Liver (tissue), 9 donors: Measurements from ENCODE around the gene COP1. TPM values are rescaled to one million over a fixed set of nuclear protein-coding genes. Genes with fewer than 3 reads are reported as not detected.

ENCODE experiments used
- DNase-seq: peaks from one replicate; pipeline ENCODE4 v3.0.0-alpha.2; 2017; ENCODE audit warnings: low spot score
- H3K27ac ChIP-seq, 2 donors: one replicate each; pipeline ENCODE4 v1.7.0; 2013; ENCODE audit warnings: inconsistent platforms in 2 of 2, low read length in 2 of 2, control low read depth in 1 of 2, low read depth in 1 of 2, mild to moderate bottlenecking in 1 of 2
- H3K27me3 ChIP-seq, 4 donors: one replicate each; pipeline versions ENCODE4 v1.6.1 to v1.7.0; 2013; ENCODE audit warnings: low read length in 3 of 4, inconsistent platforms in 1 of 4, mild to moderate bottlenecking in 1 of 4, moderate library complexity in 1 of 4; ENCODE audit not compliant: control insufficient read depth in 4 of 4, insufficient read depth in 4 of 4
- H3K36me3 ChIP-seq, 4 donors: one replicate each; pipeline versions ENCODE4 v1.6.1 to v1.7.0; 2013; ENCODE audit warnings: low read length in 3 of 4, mild to moderate bottlenecking in 3 of 4, low read depth in 1 of 4, moderate library complexity in 1 of 4; ENCODE audit not compliant: control insufficient read depth in 4 of 4, insufficient read depth in 3 of 4
- H3K4me1 ChIP-seq, 4 donors: one replicate each; pipeline versions ENCODE4 v1.6.1 to v1.7.0; 2013; ENCODE audit warnings: low read length in 3 of 4, mild to moderate bottlenecking in 3 of 4, moderate library complexity in 1 of 4; ENCODE audit not compliant: control insufficient read depth in 4 of 4, insufficient read depth in 4 of 4
- H3K4me3 ChIP-seq, 3 donors: one replicate each; pipeline versions ENCODE4 v1.6.1 to v1.7.0; 2013; ENCODE audit warnings: low read length in 3 of 3, control low read depth in 1 of 3, low read depth in 1 of 3, mild to moderate bottlenecking in 1 of 3
- H3K9ac ChIP-seq, 2 donors: one replicate each; pipeline ENCODE4 v1.7.0; 2013; ENCODE audit warnings: low read length in 2 of 2, mild to moderate bottlenecking in 2 of 2, moderate library complexity in 2 of 2, control low read depth in 1 of 2, low read depth in 1 of 2
- H3K9me3 ChIP-seq, 4 donors: one replicate each; pipeline versions ENCODE4 v1.6.1 to v1.7.0; 2013; ENCODE audit warnings: low read length in 3 of 4; ENCODE audit not compliant: control insufficient read depth in 4 of 4
- ATF3 ChIP-seq: IDR thresholded peaks from 2 replicates; pipeline ENCODE4 v1.6.1; 2016; ENCODE audit warnings: antibody characterized with exemption
- CTCF ChIP-seq: fragments of 150-350 bp; IDR thresholded peaks from 2 replicates; pipeline ENCODE4 v1.5.1; 2017; ENCODE audit warnings: improper control_type of control experiment, low read depth, low read length; ENCODE audit not compliant: missing input control
- FOXA1 ChIP-seq: IDR thresholded peaks from 2 replicates; pipeline ENCODE4 v1.6.1; 2016; ENCODE audit warnings: antibody characterized with exemption
- FOXA2 ChIP-seq: IDR thresholded peaks from 2 replicates; pipeline ENCODE4 v1.6.1; 2016; ENCODE audit warnings: antibody characterized with exemption
- GABPA ChIP-seq, 2 donors: IDR thresholded peaks in 1 of 2; conservative IDR thresholded peaks in 1 of 2; 2 replicates each; pipeline ENCODE4 v1.6.1; 2016; ENCODE audit warnings: antibody characterized with exemption in 2 of 2, mild to moderate bottlenecking in 1 of 2, moderate library complexity in 1 of 2
- HNF4A ChIP-seq, 2 donors: conservative IDR thresholded peaks; 2 replicates each; pipeline ENCODE4 v1.6.1; 2016; ENCODE audit warnings: antibody characterized with exemption in 2 of 2, mild to moderate bottlenecking in 2 of 2
- HNF4G ChIP-seq: IDR thresholded peaks from 2 replicates; pipeline ENCODE4 v1.6.1; 2016; ENCODE audit warnings: antibody characterized with exemption
- JUND ChIP-seq, 2 donors: IDR thresholded peaks; 2 replicates each; pipeline ENCODE4 v1.6.1; 2016; ENCODE audit warnings: antibody characterized with exemption in 2 of 2
- NR2F2 ChIP-seq: IDR thresholded peaks from 2 replicates; pipeline ENCODE4 v1.6.1; 2016; ENCODE audit warnings: antibody characterized with exemption
- REST ChIP-seq: IDR thresholded peaks from 2 replicates; pipeline ENCODE4 v1.6.1; 2016; ENCODE audit warnings: antibody characterized with exemption, mild to moderate bottlenecking
- RXRA ChIP-seq, 2 donors: IDR thresholded peaks; 2 replicates each; pipeline ENCODE4 v1.6.1; 2017 to 2018; ENCODE audit warnings: antibody characterized with exemption in 2 of 2, mild to moderate bottlenecking in 1 of 2
- SP1 ChIP-seq: IDR thresholded peaks from 2 replicates; pipeline ENCODE4 v1.6.1; 2018; ENCODE audit warnings: antibody characterized with exemption, mild to moderate bottlenecking
- TAF1 ChIP-seq: conservative IDR thresholded peaks from 2 replicates; pipeline ENCODE4 v1.6.1; 2016; ENCODE audit warnings: antibody characterized with exemption, mild to moderate bottlenecking
- YY1 ChIP-seq: IDR thresholded peaks from 2 replicates; pipeline ENCODE4 v1.6.1; 2016; ENCODE audit warnings: antibody characterized with exemption, mild to moderate bottlenecking
- ZBTB33 ChIP-seq: IDR thresholded peaks from 2 replicates; pipeline ENCODE4 v1.6.1; 2016; ENCODE audit warnings: antibody characterized with exemption
- WGBS: extraction: QIAGEN DNeasy Blood & Tissue Kit; methylation state at CpG from one replicate; pipeline ENCODE4 v1.1.7; 2013; 5-methylcytosine and 5-hydroxymethylcytosine counted together
- polyA plus RNA-seq, 2 donors: library from polyadenylated mRNA; stranded (reverse) in 1 of 2; unstranded in 1 of 2; fragments of 200-250 nt in 1 of 2; fragments of >200 nt in 1 of 2; fragmentation: Nextera tagmentation in 1 of 2; extraction: Ambion mirVana in 1 of 2; gene quantifications; one replicate each; pipeline versions ENCODE4 v1.2.1 to v1.2.3, GENCODE V29; 2013 to 2015
- total RNA-seq, 2 donors: library from RNA; depleted of rRNA; stranded (reverse); fragments of >200 nt; gene quantifications; one replicate each; pipeline ENCODE4 v1.2.3, GENCODE V29; 2014
- donor health status: healthy.
- donor health status: healthy.
- donor health status: healthy.
- donor health status: healthy.
- donor health status: healthy.

Gene COP1
- total and polyA plus RNA-seq, 4 donors, result 14.7 to 35.7 (median 22.5) TPM

GRCh38 chr1:176118985-176119384, 88.1 kb downstream of the COP1 start:
- no peaks in the 10 kb centered on the region for H3K4me1 ChIP-seq
- H3K27ac ChIP-seq, result no peak overlapping the region
- no peaks in the 10 kb centered on the region for H3K9me3 ChIP-seq
- H3K36me3 ChIP-seq, result peaks cover 0 to 10% (median 3%) of the 10 kb centered on the region in 4 donors
- DNase-seq, result no peak
- H3K9ac ChIP-seq, result no peak overlapping the region
- no peak overlapping the region for H3K4me3 ChIP-seq
- TF ChIP-seq TAF1 (no peak), ATF3 (no peak), REST (no peak), CTCF (no peak), HNF4A (conservative IDR thresholded peaks at IDR 0.05) (no peak), HNF4G (no peak), JUND (IDR thresholded peaks at IDR 0.05) (no peak), FOXA1 (no peak), YY1 (no peak), FOXA2 (no peak), SP1 (no peak), ZBTB33 (no peak), NR2F2 (no peak), GABPA (IDR thresholded peaks at IDR 0.05 in 1 of 2, conservative IDR thresholded peaks at IDR 0.05 in 1 of 2) (no peak)
- H3K27me3 ChIP-seq, result no peaks in the 10 kb centered on the region

GRCh38 chr1:176111835-176112234, 95.3 kb downstream of the COP1 start:
- H3K9me3 ChIP-seq, result no peaks in the 10 kb centered on the region
- TF ChIP-seq TAF1 (no peak), RXRA (IDR thresholded peaks at IDR 0.05) (no peak), CTCF (no peak), FOXA1 (no peak), REST (no peak), JUND (IDR thresholded peaks at IDR 0.05) (no peak)
- H3K4me1 ChIP-seq, result no peaks in the 10 kb centered on the region
- no peak overlapping the region for H3K9ac ChIP-seq
- no peak overlapping the region for H3K27ac ChIP-seq
- no peak for DNase-seq
- 97% methylated on average over 1 of the region's 1 CpG for WGBS
- H3K4me3 ChIP-seq, result no peak overlapping the region
- peaks cover 0 to 4% (median 2%) of the 10 kb centered on the region in 4 donors for H3K36me3 ChIP-seq
- H3K27me3 ChIP-seq, result no peaks in the 10 kb centered on the region
